IMR-90 (cell line): ENCODE results near the gene ASF1B. TPM values are rescaled to one million over a fixed set of nuclear protein-coding genes. Genes with fewer than 3 reads are reported as not detected.

ENCODE experiments used
- ATAC-seq: fragments of 200-7000 bp; cut with Tn5 transposase; 2 replicates; pipeline ENCODE4 v1.9.1; 2020; ENCODE audit warnings: low read depth, mild to moderate bottlenecking, moderate library complexity
- BruUV-seq: library from RNA; stranded (reverse); fragments of 400-500 nt; replicated peaks from 2 replicates; lab custom pipeline; 2021; lab: Mats Ljungman, UMichigan
- CTCF ChIA-PET: fragments of 300-600 bp; formaldehyde crosslinking; extraction: SDS; loops from one replicate; lab custom pipeline; 2021; ENCODE audit warnings: antibody characterized with exemption; lab: Yijun Ruan, JAX
- POLR2A ChIA-PET: fragments of 300-600 bp; sonication (Branson Sonifier 250); formaldehyde crosslinking; loops from one replicate; lab custom pipeline; 2022; ENCODE audit warnings: antibody characterized with exemption; ENCODE audit not compliant: unreplicated experiment; lab: Charles Lee
- DNase-seq: peaks from one replicate; pipeline ENCODE4 v3.0.0; 2013
- H2AFZ ChIP-seq: replicated peaks from 2 replicates; pipeline ENCODE3; 2013; ENCODE audit warnings: low read length, mild to moderate bottlenecking; ENCODE audit not compliant: poor library complexity
- H2AK5ac ChIP-seq: 2 replicates; pipeline ENCODE4 v1.6.1; 2013; ENCODE audit warnings: low read depth, low read length, inconsistent platforms
- H2AK9ac ChIP-seq: replicated peaks from 2 replicates; pipeline ENCODE3; 2013; ENCODE audit warnings: mild to moderate bottlenecking, low read depth, low read length, moderate library complexity; ENCODE audit not compliant: poor library complexity
- H2BK120ac ChIP-seq: 2 replicates; pipeline ENCODE4 v1.6.1; 2013; ENCODE audit warnings: low read depth, low read length, inconsistent platforms
- H2BK15ac ChIP-seq: 3 replicates; pipeline ENCODE4 v1.6.1; 2013; ENCODE audit warnings: low read depth, low read length, inconsistent platforms
- H2BK20ac ChIP-seq: 2 replicates; pipeline ENCODE4 v1.6.1; 2013; ENCODE audit warnings: low read depth, mild to moderate bottlenecking, inconsistent platforms, low read length, moderate library complexity
- H2BK5ac ChIP-seq: 2 replicates; pipeline ENCODE4 v1.6.1; 2013; ENCODE audit warnings: mild to moderate bottlenecking, low read depth, low read length, inconsistent platforms; ENCODE audit not compliant: poor library complexity, severe bottlenecking
- H3K14ac ChIP-seq: replicated peaks from 2 replicates; pipeline ENCODE4 v1.6.1; 2013; ENCODE audit warnings: low read depth, low read length, inconsistent platforms
- H3K18ac ChIP-seq: 2 replicates; pipeline ENCODE4 v1.6.1; 2013; ENCODE audit warnings: low read depth, low read length, control low read depth
- H3K23ac ChIP-seq: 2 replicates; pipeline ENCODE4 v1.6.1; 2013; ENCODE audit warnings: low read depth, low read length, inconsistent platforms
- H3K27ac ChIP-seq: 2 replicates; pipeline ENCODE4 v1.5.1; 2013; ENCODE audit warnings: mild to moderate bottlenecking, control low read depth, low read length; ENCODE audit not compliant: insufficient read depth
- H3K27me3 ChIP-seq: 2 replicates; pipeline ENCODE4 v1.6.1; 2013; ENCODE audit warnings: low read length; ENCODE audit not compliant: control insufficient read depth, insufficient read depth
- H3K36me3 ChIP-seq: 2 replicates; pipeline ENCODE4 v1.6.1; 2013; ENCODE audit warnings: low read length, mixed read lengths; ENCODE audit not compliant: control insufficient read depth, insufficient read depth
- H3K4ac ChIP-seq: 2 replicates; pipeline ENCODE4 v1.6.1; 2013; ENCODE audit warnings: low read depth, low read length, inconsistent platforms
- H3K4me1 ChIP-seq: 2 replicates; pipeline ENCODE4 v1.6.1; 2013; ENCODE audit warnings: low read length, mixed read lengths; ENCODE audit not compliant: control insufficient read depth, insufficient read depth
- H3K4me2 ChIP-seq: 2 replicates; pipeline ENCODE4 v1.6.1; 2013; ENCODE audit warnings: low read depth, mild to moderate bottlenecking, control low read depth, low read length, moderate library complexity
- H3K4me3 ChIP-seq: 2 replicates; pipeline ENCODE4 v1.5.1; 2013; ENCODE audit warnings: low read depth, mild to moderate bottlenecking, control low read depth, low read length, moderate library complexity; ENCODE audit not compliant: insufficient read depth
- H3K56ac ChIP-seq: 2 replicates; pipeline ENCODE4 v1.6.1; 2013; ENCODE audit warnings: low read length, inconsistent platforms; ENCODE audit not compliant: insufficient read depth; ENCODE audit errors: extremely low read depth
- H3K79me1 ChIP-seq, 2 experiments: 2 replicates each; pipeline ENCODE4 v1.6.1; 2013; ENCODE audit warnings: low read length in 2 of 2, inconsistent platforms in 1 of 2, low read depth in 1 of 2
- H3K9ac ChIP-seq: 2 replicates; pipeline ENCODE4 v1.6.1; 2013; ENCODE audit warnings: low read depth, low read length, control low read depth
- H3K9me1 ChIP-seq: 2 replicates; pipeline ENCODE4 v1.6.1; 2013; ENCODE audit warnings: low read length, inconsistent platforms; ENCODE audit not compliant: insufficient read depth
- H3K9me3 ChIP-seq: 2 replicates; pipeline ENCODE4 v1.6.1; 2013; ENCODE audit warnings: low read length; ENCODE audit not compliant: control insufficient read depth, insufficient read depth
- H4K20me1 ChIP-seq: 2 replicates; pipeline ENCODE4 v1.6.1; 2013; ENCODE audit warnings: low read length, inconsistent platforms; ENCODE audit not compliant: insufficient read depth
- H4K5ac ChIP-seq: 2 replicates; pipeline ENCODE4 v1.6.1; 2013; ENCODE audit warnings: mild to moderate bottlenecking, low read depth, low read length, control low read depth
- H4K8ac ChIP-seq, 2 experiments: 2 replicates each; pipeline ENCODE4 v1.6.1; 2013; ENCODE audit warnings: low read depth in 2 of 2, low read length in 2 of 2, control low read depth in 1 of 2, inconsistent platforms in 1 of 2
- H4K91ac ChIP-seq: 2 replicates; pipeline ENCODE4 v1.6.1; 2013; ENCODE audit warnings: low read depth, low read length, inconsistent platforms; ENCODE audit not compliant: insufficient read depth
- BHLHE40 ChIP-seq: fragments of 150-350 bp; IDR thresholded peaks from 2 replicates; pipeline ENCODE4 v1.6.1; 2016; ENCODE audit warnings: mild to moderate bottlenecking, low read depth, low read length
- CEBPB ChIP-seq: IDR thresholded peaks from 2 replicates; pipeline ENCODE4 v1.6.1; 2012; ENCODE audit warnings: low read depth, low read length, improper control_type of control experiment
- CHD1 ChIP-seq: IDR thresholded peaks from 2 replicates; pipeline ENCODE4 v1.6.1; 2012; ENCODE audit warnings: low read depth, low read length, improper control_type of control experiment
- CTCF ChIP-seq: conservative IDR thresholded peaks from 2 replicates; pipeline ENCODE4 v1.5.1; 2012; ENCODE audit warnings: mild to moderate bottlenecking, low read depth, low read length, improper control_type of control experiment
- ELK1 ChIP-seq: fragments of 150-350 bp; IDR thresholded peaks from 2 replicates; pipeline ENCODE4 v1.6.1; 2016; ENCODE audit warnings: low read depth, mild to moderate bottlenecking, low read length, moderate library complexity, borderline replicate concordance
- FOS ChIP-seq: fragments of 150-350 bp; IDR thresholded peaks from 2 replicates; pipeline ENCODE4 v1.6.1; 2016; ENCODE audit warnings: low read depth, low read length
- MAFK ChIP-seq: IDR thresholded peaks from 2 replicates; pipeline ENCODE4 v1.6.1; 2012; ENCODE audit warnings: low read depth, low read length, improper control_type of control experiment
- MAZ ChIP-seq: IDR thresholded peaks from 2 replicates; pipeline ENCODE4 v1.6.1; 2012; ENCODE audit warnings: low read depth, mild to moderate bottlenecking, low read length, improper control_type of control experiment, moderate library complexity, borderline replicate concordance
- MXI1 ChIP-seq: IDR thresholded peaks from 2 replicates; pipeline ENCODE4 v1.6.1; 2012; ENCODE audit warnings: low read depth, mild to moderate bottlenecking, low read length, moderate library complexity, borderline replicate concordance
- NFE2L2 ChIP-seq: fragments of 150-350 bp; IDR thresholded peaks from 2 replicates; pipeline ENCODE4 v1.6.1; 2016; ENCODE audit warnings: low read depth, mild to moderate bottlenecking, low read length
- POLR2A ChIP-seq: IDR thresholded peaks from 2 replicates; pipeline ENCODE4 v1.6.1; 2012; ENCODE audit warnings: mild to moderate bottlenecking, low read depth, low read length
- RAD21 ChIP-seq: IDR thresholded peaks from 2 replicates; pipeline ENCODE4 v1.6.1; 2012; ENCODE audit warnings: low read length, improper control_type of control experiment
- RCOR1 ChIP-seq: IDR thresholded peaks from 2 replicates; pipeline ENCODE4 v1.6.1; 2012; ENCODE audit warnings: mild to moderate bottlenecking, low read length, improper control_type of control experiment; ENCODE audit not compliant: insufficient replicate concordance
- RFX5 ChIP-seq: IDR thresholded peaks from 2 replicates; pipeline ENCODE4 v1.8.0; 2012; ENCODE audit warnings: low read depth, mild to moderate bottlenecking, low read length, moderate library complexity
- SMC3 ChIP-seq: fragments of 150-350 bp; IDR thresholded peaks from 2 replicates; pipeline ENCODE4 v1.6.1; 2016; ENCODE audit warnings: low read depth, mild to moderate bottlenecking, antibody characterized with exemption, low read length, moderate library complexity
- WGBS, 2 experiments: methylation state at CpG; one replicate each; pipeline versions ENCODE4 v1.1.5 to v1.1.7; 2013; ENCODE audit warnings: missing lambda C conversion rate in 2 of 2; ENCODE audit not compliant: insufficient read length in 1 of 2; ENCODE audit errors: extremely low coverage in 2 of 2; 5-methylcytosine and 5-hydroxymethylcytosine counted together
- dilution Hi-C: fragments of 300-500 bp; cut with HindIII; formaldehyde crosslinking; loops from one replicate; pipeline ENCODE4 v1.14.3; 2018; ENCODE audit warnings: low sequenced_read_pairs; ENCODE audit not compliant: unreplicated experiment
- in situ Hi-C: fragments of 300-500 bp; cut with MboI; formaldehyde crosslinking; loops from 3 replicates; pipeline ENCODE4 v1.14.3; 2019; ENCODE audit warnings: low sequenced_read_pairs, inconsistent platforms, mixed read lengths
- intact Hi-C: fragments of 100-400 bp; cut with micrococcal nuclease; formaldehyde crosslinking; loops from 2 replicates; pipeline ENCODE4 v1.10.0; 2022
- polyA plus RNA-seq, 3 experiments: library from polyadenylated mRNA; depleted of rRNA; stranded (reverse); fragments of >200 nt; gene quantifications; 2 replicates each; pipeline ENCODE4 v1.2.3, GENCODE V29; 2012; ENCODE audit warnings: low replicate concordance in 1 of 3
- total RNA-seq: library from RNA; depleted of rRNA; stranded (reverse); fragments of >200 nt; gene quantifications from 2 replicates; pipeline ENCODE4 v1.2.3, GENCODE V29; 2012

The ASF1B gene
- total and polyA plus RNA-seq, 2 of the 4 experiments (the other 2 are of a cell fraction) = 10.4 to 12.1 TPM

- peaks cover 2% of the 10 kb centered on the region; the same call in 1 of the 2 replicates for H3K9me1 ChIP-seq
- no peak overlapping the region for H3K4me2 ChIP-seq
- intact Hi-C loops (no loop called here), dilution Hi-C loops (no loop called here), in situ Hi-C loops (no loop called here)
- H2BK120ac ChIP-seq = no peak overlapping the region
- no TSS peak for BruUV-seq
- no peak overlapping the region for H2BK20ac ChIP-seq
- H2AK5ac ChIP-seq = no peak overlapping the region
- 53% methylated on average over 2 of the region's 6 CpGs; no CpG with 5 or more reads in 1 of the 2 experiments for WGBS, 2 experiments
- no peak overlapping the region for H3K9ac ChIP-seq
- TF ChIP-seq RCOR1 (no peak), CTCF (no peak), CEBPB (no peak), CHD1 (no peak), RFX5 (no peak), MXI1 (no peak), RAD21 (no peak), ELK1 (no peak), SMC3 (no peak), POLR2A (no peak), NFE2L2 (no peak), MAFK (no peak), MAZ (no peak), BHLHE40 (no peak), FOS (no peak)
- no peak overlapping the region for H3K18ac ChIP-seq
- H3K27ac ChIP-seq = no peak overlapping the region
- H3K4ac ChIP-seq = no peak overlapping the region
- no peaks in the 10 kb centered on the region for H3K36me3 ChIP-seq
- H3K9me3 ChIP-seq = no peaks in the 10 kb centered on the region
- POLR2A ChIA-PET = no interaction called here
- H3K4me1 ChIP-seq = peaks cover 5% of the 10 kb centered on the region; the same call in 1 of the 2 replicates
- no peak overlapping the region for H3K23ac ChIP-seq
- H3K14ac ChIP-seq = no peak overlapping the region
- no peak for DNase-seq
- H2AFZ ChIP-seq = no peak overlapping the region
- no peak overlapping the region for H4K8ac ChIP-seq
- H3K27me3 ChIP-seq = no peaks in the 10 kb centered on the region
- no peak overlapping the region for H2AK9ac ChIP-seq
- no peak overlapping the region for H4K5ac ChIP-seq
- H3K4me3 ChIP-seq = no peak overlapping the region
- CTCF ChIA-PET = no interaction called here
- H2BK15ac ChIP-seq = no peak overlapping the region
- H3K79me1 ChIP-seq = peaks cover 28% of the 10 kb centered on the region in 2 experiments
- no peak overlapping the region for H3K56ac ChIP-seq
- H2BK5ac ChIP-seq = no peak overlapping the region
- H4K91ac ChIP-seq = no peak overlapping the region
- no peak for ATAC-seq
- peaks cover 14% of the 10 kb centered on the region; the same call in 1 of the 2 replicates for H4K20me1 ChIP-seq
Observed at GRCh38 chr19:14145381-14145780, 9.0 kb upstream of the ASF1B start.
